GM13977 (cell line): Measurements from ENCODE around the gene GGA2.

ENCODE experiments used
- DNase-seq: peaks from one replicate; pipeline ENCODE4 v3.0.0; 2012; ENCODE audit warnings: low spot score
- in situ Hi-C: fragments of 300-500 bp; cut with MboI; formaldehyde crosslinking; loops from one replicate; pipeline ENCODE4 v1.12.0; 2022; ENCODE audit warnings: low sequenced_read_pairs, low pct_unique_long_range_greater_than_20kb, mixed read lengths, inconsistent platforms; ENCODE audit not compliant: unreplicated experiment
- TF ChIP-seq, protein P1 (sequence below): IDR thresholded peaks from 2 replicates; pipeline ENCODE4 v1.5.1; 2012; ENCODE audit warnings: mild to moderate bottlenecking, control low read depth; ENCODE audit not compliant: insufficient read depth; ENCODE audit errors: extremely low read depth, missing control alignments

The GGA2 gene

DNA sequence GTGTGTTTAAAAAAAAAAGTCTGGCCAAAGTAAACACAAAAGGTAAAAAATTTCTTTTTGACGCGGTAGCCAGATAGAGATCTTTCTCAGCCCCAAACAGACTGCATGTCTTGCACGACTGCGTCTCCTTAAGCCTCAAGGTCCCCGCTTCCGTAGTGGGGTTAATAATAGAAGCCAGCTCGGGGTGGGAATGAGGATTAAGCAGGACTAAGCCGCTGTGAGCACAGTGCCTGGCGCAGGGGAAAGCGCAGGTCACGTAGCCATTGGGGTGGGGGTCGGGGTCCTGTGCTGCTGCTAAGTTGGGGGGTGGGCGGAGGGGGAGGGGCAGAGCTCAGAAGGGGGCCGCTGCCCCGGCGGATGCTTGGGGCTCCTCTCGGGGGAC is 521 bp downstream of the GGA2 start:
- TF ChIP-seq, protein P1, sequence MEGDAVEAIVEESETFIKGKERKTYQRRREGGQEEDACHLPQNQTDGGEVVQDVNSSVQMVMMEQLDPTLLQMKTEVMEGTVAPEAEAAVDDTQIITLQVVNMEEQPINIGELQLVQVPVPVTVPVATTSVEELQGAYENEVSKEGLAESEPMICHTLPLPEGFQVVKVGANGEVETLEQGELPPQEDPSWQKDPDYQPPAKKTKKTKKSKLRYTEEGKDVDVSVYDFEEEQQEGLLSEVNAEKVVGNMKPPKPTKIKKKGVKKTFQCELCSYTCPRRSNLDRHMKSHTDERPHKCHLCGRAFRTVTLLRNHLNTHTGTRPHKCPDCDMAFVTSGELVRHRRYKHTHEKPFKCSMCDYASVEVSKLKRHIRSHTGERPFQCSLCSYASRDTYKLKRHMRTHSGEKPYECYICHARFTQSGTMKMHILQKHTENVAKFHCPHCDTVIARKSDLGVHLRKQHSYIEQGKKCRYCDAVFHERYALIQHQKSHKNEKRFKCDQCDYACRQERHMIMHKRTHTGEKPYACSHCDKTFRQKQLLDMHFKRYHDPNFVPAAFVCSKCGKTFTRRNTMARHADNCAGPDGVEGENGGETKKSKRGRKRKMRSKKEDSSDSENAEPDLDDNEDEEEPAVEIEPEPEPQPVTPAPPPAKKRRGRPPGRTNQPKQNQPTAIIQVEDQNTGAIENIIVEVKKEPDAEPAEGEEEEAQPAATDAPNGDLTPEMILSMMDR = no peak
- in situ Hi-C loops = no loop called here
- DNase-seq = no peak

GRCh38 chr16:23509441-23509754 is 896 bp downstream of the GGA2 start:
- in situ Hi-C loops = no loop called here
- TF ChIP-seq, protein P1 = no peak
- no peak for DNase-seq

DNA sequence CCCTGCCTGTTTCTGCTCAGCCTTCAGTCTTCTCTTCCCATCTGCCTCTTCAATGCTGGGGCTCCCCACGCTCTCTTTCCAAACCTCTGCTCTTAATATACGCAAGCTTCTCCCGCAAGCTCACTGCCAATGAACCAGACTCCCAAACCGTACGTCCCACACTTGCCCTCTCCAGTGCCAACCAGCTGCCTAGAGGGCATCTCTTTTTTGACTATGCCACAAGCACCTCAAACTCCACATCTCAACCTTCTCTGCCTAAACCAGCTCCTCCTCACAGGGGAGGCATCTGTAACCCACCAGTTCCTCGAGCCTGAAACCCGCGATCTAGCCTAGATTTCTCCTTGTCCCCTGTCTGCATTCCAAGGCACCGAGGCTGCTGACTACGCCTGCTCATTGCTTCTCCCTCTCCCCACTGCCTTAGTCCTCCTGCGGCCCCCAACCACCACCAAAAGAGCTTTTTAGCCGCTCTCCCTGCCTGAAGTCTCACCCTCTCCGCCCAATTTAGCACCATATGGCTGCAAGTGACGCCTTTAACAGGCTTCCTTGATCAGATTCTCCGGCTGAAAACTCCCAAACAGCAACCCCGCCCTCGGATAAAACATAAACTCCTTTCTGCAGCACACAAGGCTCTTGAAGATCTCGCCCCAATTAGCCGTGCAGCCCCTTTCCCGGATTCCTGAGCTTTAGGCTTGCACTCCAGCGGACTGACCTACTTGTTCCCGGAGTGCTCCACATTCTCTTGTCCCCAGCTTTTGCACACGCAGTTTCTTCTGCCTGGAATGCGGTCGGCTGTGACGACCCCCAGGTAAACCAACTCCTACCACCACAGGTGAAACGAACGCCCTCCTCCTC is 1.5 kb downstream of the GGA2 start:
- TF ChIP-seq, protein P1 = no peak
- DNase-seq = no peak
- in situ Hi-C loops = no loop called here

GRCh38 chr16:23506606-23506994 is 3.7 kb downstream of the GGA2 start:
- in situ Hi-C loops = no loop called here
- TF ChIP-seq, protein P1 = no peak
- no peak for DNase-seq

DNA sequence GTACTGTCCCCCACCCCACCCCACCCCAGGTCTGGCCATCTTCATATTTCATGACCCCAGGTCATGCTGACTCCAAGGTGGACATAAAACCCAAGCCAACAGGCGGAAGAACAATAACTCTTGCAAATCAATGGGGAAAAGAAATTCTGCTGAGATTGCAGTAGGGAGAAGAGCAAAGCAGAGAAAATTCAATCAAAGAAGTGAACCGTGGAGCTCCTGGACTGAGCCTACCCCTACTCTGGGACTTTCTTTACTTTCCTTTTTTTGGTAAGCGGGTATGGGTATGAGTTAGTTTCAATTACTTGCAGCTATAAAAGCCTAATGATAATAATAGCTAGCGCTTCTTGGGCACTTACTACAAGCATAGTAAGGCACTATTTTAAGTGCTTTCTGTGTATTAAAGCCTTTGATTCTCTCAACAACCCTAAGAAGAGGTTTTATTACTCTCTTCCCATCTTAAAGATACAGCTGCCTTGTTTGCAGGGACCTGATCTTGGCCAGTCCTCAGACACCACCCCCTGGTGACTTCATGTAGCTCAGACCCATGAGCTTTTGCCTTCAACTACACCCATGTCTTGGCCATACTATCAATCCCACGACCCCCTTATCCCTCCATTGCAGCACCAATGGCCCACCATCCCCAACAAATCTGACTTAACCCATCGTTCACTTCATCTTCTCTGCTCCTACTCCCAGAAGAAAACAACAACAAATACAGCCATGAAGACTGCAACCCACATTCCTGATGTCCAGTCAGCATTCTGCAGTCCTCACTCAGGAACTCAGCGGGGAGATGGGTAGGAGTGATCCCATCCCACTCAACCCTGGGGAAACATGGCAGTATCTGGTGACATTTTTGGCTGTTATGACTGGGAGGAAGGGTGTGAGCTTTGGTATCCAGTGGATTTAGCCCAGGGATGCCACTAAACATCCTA is 4.4 kb downstream of the GGA2 start:
- in situ Hi-C loops = no loop called here
- TF ChIP-seq, protein P1 = peak; percentile 23
- DNase-seq = no peak

- TF ChIP-seq, protein P1 = no peak
- in situ Hi-C loops = no loop called here
- DNase-seq = no peak
Measured at GRCh38 chr16:23505180-23505665, 5.1 kb downstream of the GGA2 start.
